ENCODE data around the gene GHRHR. TPM values are rescaled to one million over a fixed set of nuclear protein-coding genes. Genes with fewer than 3 reads are reported as not detected.

GHRHR gene
- total and polyA plus RNA-seq, 9 of the 15 experiments (the other 6 are each of a cell fraction or from before 2014, with no cell fraction given): not detected

GRCh38 chr7:30965883-30966282 is 2.1 kb downstream of the GHRHR start (continued):
- TF ChIP-seq SMC3 (conservative IDR thresholded peaks at IDR 0.05; ENCODE audit: insufficient read depth, low read depth, low read length) (no peak), SNAPC5 (CRISPR knock-in tag; IDR thresholded peaks at IDR 0.05) (no peak), NR2C1 (IDR thresholded peaks at IDR 0.05) (no peak), NR2C1 (tag; IDR thresholded peaks at IDR 0.05) (no peak), MTA3 (IDR thresholded peaks at IDR 0.05; ENCODE audit: borderline replicate concordance) (no peak), ZNF253 (CRISPR knock-in tag; conservative IDR thresholded peaks at IDR 0.05) (no peak), CLOCK (CRISPR knock-in tag; IDR thresholded peaks at IDR 0.05; ENCODE audit: borderline replicate concordance) (no peak)

GRCh38 chr7:30968294-30968693 is 4.5 kb downstream of the GHRHR start:
- H3K4me1 ChIP-seq (replicated peaks in 1 of 2; ENCODE audit: control insufficient read depth in 2 of 2, insufficient read depth in 2 of 2, low read length in 2 of 2): peaks cover 0 to 10% of the 10 kb centered on the region in 2 experiments; a peak in 1 of 5 replicates
- no peak for FAIRE-seq
- H3K9me3 ChIP-seq (replicated peaks; ENCODE audit: control insufficient read depth, insufficient read depth, low read depth, low read length): no peaks in the 10 kb centered on the region
- no TSS peak for BruUV-seq (replicated peaks)
- H3K4me3 ChIP-seq: no peak overlapping the region
- no peak overlapping the region for H3K9ac ChIP-seq (ENCODE audit: insufficient read depth in 1 of 2, low read depth in 2 of 2, low read length in 2 of 2)
- H3K9me1 ChIP-seq (ENCODE audit: control insufficient read depth, insufficient read depth, low read length): no peaks in the 10 kb centered on the region
- CTCF ChIA-PET (ENCODE audit: low intra/inter-chr PET ratio): no interaction called here
- no peak overlapping the region for H2AFZ ChIP-seq (ENCODE audit: low read depth, low read length)
- TF ChIP-seq SPI1 (IDR thresholded peaks at IDR 0.05; ENCODE audit: borderline replicate concordance, low read depth, low read length) (peak; percentile 66), NCOA2 (IDR thresholded peaks at IDR 0.05; ENCODE audit: partially characterized antibody in 2 of 2) (no peak)
- no peak for ATAC-seq
- no peaks in the 10 kb centered on the region for H4K20me1 ChIP-seq (replicated peaks; ENCODE audit: control insufficient read depth, insufficient read depth, low read length)
- no peak overlapping the region for H3K27ac ChIP-seq (ENCODE audit: extremely low read depth, low read depth, low read length)
- WGBS (ENCODE audit: insufficient coverage, low coverage, missing lambda C conversion rate): 7% methylated on average over 2 of the region's 2 CpGs
- H3K36me3 ChIP-seq (ENCODE audit: control insufficient read depth, insufficient read depth, low read length): no peaks in the 10 kb centered on the region
- H3K4me2 ChIP-seq (ENCODE audit: insufficient read depth, low read length): no peak overlapping the region
- in situ Hi-C loops (cut with MboI) (no loop called here), intact Hi-C loops (cut with micrococcal nuclease) (no loop called here)
- POLR2A ChIA-PET: interaction anchor here (0.5 to 0.7 kb wide), 2 partner anchors 173 to 221 kb away, joined by 3 to 4 read pairs; no protein-coding TSS in a partner anchor
- no peak for DNase-seq (ENCODE audit: extremely low read depth in 1 of 4, low spot score in 3 of 4)
- H3K27me3 ChIP-seq (ENCODE audit: control insufficient read depth in 2 of 2, insufficient read depth in 2 of 2, low read length in 2 of 2): peaks cover 9 to 62% of the 10 kb centered on the region in 2 experiments
- no peaks in the 10 kb centered on the region; the same call in 2 of the 3 replicates for H3K79me2 ChIP-seq (ENCODE audit: control insufficient read depth, insufficient read depth, low read length)

Measured in K562 (cell line).